GM18517 (cell line): ENCODE measurements around the gene RNF26.

Experiments
- ATAC-seq: cut with Tn5 transposase; IDR thresholded peaks from one replicate; pipeline ENCODE4 v1.9.1; 2021; ENCODE audit warnings: mild to moderate bottlenecking, moderate library complexity; ENCODE audit not compliant: unreplicated experiment

RNF26 gene

GRCh38 chr11:119335091-119335654, 846 bp downstream of the RNF26 start:
- no peak for ATAC-seq

GRCh38 chr11:119335655-119336543, 1.6 kb downstream of the RNF26 start:
- ATAC-seq: no peak

- no peak for ATAC-seq
Observed at GRCh38 chr11:119336744-119337469, 2.6 kb downstream of the RNF26 start.

GRCh38 chr11:119337581-119338317, 3.4 kb downstream of the RNF26 start:
- ATAC-seq: no peak

- no peak for ATAC-seq
Observed at GRCh38 chr11:119338318-119338890, 4.1 kb downstream of the RNF26 start.

- no peak for ATAC-seq
Observed at GRCh38 chr11:119338965-119339588, 4.8 kb downstream of the RNF26 start.

- no peak for ATAC-seq
Observed at GRCh38 chr11:119339589-119340334, 5.4 kb downstream of the RNF26 start.

GRCh38 chr11:119340335-119341221, 6.3 kb downstream of the RNF26 start, which contains the start of gene C1QTNF5:
TSS of gene C1QTNF5 (minus strand) at chr11:119340883. CDS start at chr11:119340397, 486 bp downstream.
- no peak for ATAC-seq

GRCh38 chr11:119341222-119342022, 7.1 kb downstream of the RNF26 start:
- ATAC-seq: no peak

- ATAC-seq: no peak
Observed at GRCh38 chr11:119342023-119342300, 7.6 kb downstream of the RNF26 start.

GRCh38 chr11:119342362-119343130, 8.2 kb downstream of the RNF26 start:
- ATAC-seq: no peak

GRCh38 chr11:119343726-119344125, 9.4 kb downstream of the RNF26 start:
- no peak for ATAC-seq

GRCh38 chr11:119344291-119345010, 10.1 kb downstream of the RNF26 start:
- ATAC-seq: no peak

- ATAC-seq: no peak
Observed at GRCh38 chr11:119345685-119346084, 11.4 kb downstream of the RNF26 start.

- ATAC-seq: no peak
Observed at GRCh38 chr11:119346605-119347004, 12.3 kb downstream of the RNF26 start, which contains the start of gene MFRP. TSS of gene MFRP (minus strand) at chr11:119346705. CDS start at chr11:119346513, 192 bp downstream.

GRCh38 chr11:119347242-119347641, 12.9 kb downstream of the RNF26 start:
- no peak for ATAC-seq
